Measurements from ENCODE around the gene TMEM247.
"Not testable (repeated sequence)": the region's sequence is repeated elsewhere in the genome, so short reads cannot be mapped to it uniquely, and the experiment has no call there.

The TMEM247 gene

DNA sequence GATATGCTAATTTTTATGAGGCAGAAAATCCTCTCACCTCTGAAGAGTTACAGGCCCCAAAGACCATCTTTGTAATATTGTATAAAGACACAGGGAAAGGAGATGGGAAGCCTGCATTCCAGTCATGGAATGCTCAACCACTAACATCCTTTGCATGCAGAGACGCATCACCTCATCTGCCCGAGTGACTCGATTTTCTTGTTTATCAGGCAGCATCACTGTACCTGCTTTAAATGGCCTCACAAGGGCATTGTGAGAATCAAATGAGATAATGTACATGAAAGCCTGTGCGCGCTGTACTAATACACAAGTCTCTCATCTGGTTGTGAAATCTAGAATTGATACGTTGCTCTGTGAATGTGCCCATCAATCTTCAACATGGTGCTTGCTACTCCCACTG, 10.2 kb upstream of the TMEM247 start:
- TF ChIP-seq, protein P1, sequence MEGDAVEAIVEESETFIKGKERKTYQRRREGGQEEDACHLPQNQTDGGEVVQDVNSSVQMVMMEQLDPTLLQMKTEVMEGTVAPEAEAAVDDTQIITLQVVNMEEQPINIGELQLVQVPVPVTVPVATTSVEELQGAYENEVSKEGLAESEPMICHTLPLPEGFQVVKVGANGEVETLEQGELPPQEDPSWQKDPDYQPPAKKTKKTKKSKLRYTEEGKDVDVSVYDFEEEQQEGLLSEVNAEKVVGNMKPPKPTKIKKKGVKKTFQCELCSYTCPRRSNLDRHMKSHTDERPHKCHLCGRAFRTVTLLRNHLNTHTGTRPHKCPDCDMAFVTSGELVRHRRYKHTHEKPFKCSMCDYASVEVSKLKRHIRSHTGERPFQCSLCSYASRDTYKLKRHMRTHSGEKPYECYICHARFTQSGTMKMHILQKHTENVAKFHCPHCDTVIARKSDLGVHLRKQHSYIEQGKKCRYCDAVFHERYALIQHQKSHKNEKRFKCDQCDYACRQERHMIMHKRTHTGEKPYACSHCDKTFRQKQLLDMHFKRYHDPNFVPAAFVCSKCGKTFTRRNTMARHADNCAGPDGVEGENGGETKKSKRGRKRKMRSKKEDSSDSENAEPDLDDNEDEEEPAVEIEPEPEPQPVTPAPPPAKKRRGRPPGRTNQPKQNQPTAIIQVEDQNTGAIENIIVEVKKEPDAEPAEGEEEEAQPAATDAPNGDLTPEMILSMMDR (IDR thresholded peaks at IDR 0.05) = no peak
- no peak overlapping the region for H3K4me3 ChIP-seq
- no peak overlapping the region for H3K27ac ChIP-seq
- DNase-seq (ENCODE audit: low spot score) = peak; percentile 14

DNA sequence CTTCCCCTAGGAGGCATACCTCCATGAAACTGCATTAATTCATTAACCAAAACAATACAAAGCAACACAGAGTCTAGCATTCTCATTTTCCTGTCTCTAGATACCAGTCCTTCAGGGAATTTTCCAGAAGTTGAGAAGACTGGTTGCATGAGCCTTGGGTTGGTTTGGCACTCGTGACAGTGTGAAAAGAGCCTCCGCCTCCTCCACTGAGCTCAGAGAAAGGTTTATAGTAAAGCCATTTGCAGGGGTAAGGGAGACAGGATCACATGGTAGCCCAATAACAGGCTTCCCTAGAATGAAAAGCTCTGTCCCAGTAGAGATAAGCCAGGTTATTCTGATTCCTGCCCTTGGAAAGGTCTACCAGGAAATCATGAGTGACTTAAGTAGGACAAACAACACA, 9.7 kb upstream of the TMEM247 start:
- DNase-seq (ENCODE audit: low spot score) = peak; percentile 19
- TF ChIP-seq, protein P1 (IDR thresholded peaks at IDR 0.05) = no peak
- H3K4me3 ChIP-seq = no peak overlapping the region
- no peak overlapping the region for H3K27ac ChIP-seq

GRCh38 chr2:46470114-46470628, 9.2 kb upstream of the TMEM247 start:
- H3K27ac ChIP-seq = peak overlapping the region in 1 of 2 donors; percentile 37
- H3K4me3 ChIP-seq = no peak overlapping the region
- peak; percentile 69 for DNase-seq (ENCODE audit: low spot score)
- TF ChIP-seq, protein P1 (IDR thresholded peaks at IDR 0.05) = no peak

- peak; percentile 43 for DNase-seq (ENCODE audit: low spot score)
- no peak overlapping the region for H3K27ac ChIP-seq
These were observed 8.3 kb upstream of the TMEM247 start for GRCh38 chr2:46471019-46471583.

GRCh38 chr2:46471697-46472096, 7.7 kb upstream of the TMEM247 start:
- TF ChIP-seq, protein P1 (IDR thresholded peaks at IDR 0.05) = no peak
- Histone ChIP-seq H3K27ac (no peak overlapping the region), H3K4me3 (no peak overlapping the region)
- no peak for DNase-seq (ENCODE audit: low spot score)

More at GRCh38 chr2:46471019-46471583, 8.3 kb upstream of the TMEM247 start:
- TF ChIP-seq, protein P1 (IDR thresholded peaks at IDR 0.05) = no peak
- H3K4me3 ChIP-seq = no peak overlapping the region

DNA sequence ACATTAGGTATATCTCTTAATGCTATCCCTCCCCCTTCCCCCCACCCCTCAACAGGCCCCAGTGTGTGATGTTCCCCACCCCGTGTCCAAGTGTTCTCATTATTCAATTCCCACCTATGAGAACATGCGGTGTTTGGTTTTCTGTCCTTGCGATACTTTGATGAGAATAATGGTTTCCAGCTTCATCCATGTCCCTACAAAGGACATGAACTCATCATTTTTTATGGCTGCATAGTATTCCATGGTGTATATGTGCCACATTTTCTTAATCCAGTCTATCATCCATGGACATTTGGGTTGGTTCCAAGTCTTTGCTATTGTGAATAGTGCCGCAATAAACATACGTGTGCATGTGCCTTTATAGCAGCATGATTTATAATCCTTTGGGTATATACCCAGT, 7.2 kb upstream of the TMEM247 start:
- not testable (repeated sequence) for H3K27ac ChIP-seq; DNase-seq (ENCODE audit: low spot score)

GRCh38 chr2:46477462-46477861, 1.9 kb upstream of the TMEM247 start:
- DNase-seq (ENCODE audit: low spot score) = peak; percentile 26
- H3K4me3 ChIP-seq, H3K27ac ChIP-seq: not testable (repeated sequence)

More for the DNA sequence above, 7.2 kb upstream of the TMEM247 start:
- not testable (repeated sequence) for H3K4me3 ChIP-seq

DNA sequence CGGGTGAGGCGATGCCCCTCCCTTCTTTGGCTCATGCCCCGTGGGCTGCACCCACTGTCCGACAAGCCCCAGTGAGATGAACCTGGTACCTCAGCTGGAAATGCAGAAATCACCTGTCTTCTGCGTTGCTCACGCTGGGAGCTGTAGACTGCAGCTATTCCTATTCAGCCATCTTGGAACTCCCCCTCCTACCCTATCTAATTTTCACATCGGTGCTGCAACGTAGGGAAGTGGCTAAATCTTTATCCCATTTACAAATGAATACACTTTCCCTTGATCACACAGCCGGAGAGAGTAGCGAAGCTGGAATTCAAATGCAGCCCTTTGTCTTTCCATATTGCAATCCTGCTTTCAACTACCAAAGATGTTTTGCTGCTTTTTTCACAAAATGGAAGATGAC, 1.4 kb upstream of the TMEM247 start:
- TF ChIP-seq, protein P1 (IDR thresholded peaks at IDR 0.05) = no peak
- H3K27ac ChIP-seq = no peak overlapping the region
- H3K4me3 ChIP-seq = no peak overlapping the region
- no peak for DNase-seq (ENCODE audit: low spot score)
